Cardiac fibroblast (primary cell): Measurements from ENCODE around the gene TDRD9.
A peak's percentile ranks its signal among the peaks of the same experiment; 100 is the strongest.

Experiments used
- DNase-seq, 2 donors: peaks; one replicate each; pipeline versions ENCODE4 v3.0.0 to v3.0.0-alpha.2; 2010; ENCODE audit warnings: low read depth in 2 of 2
- H3K4me3 ChIP-seq, 2 donors: replicated peaks in 1 of 2; 1 replicate in 1 of 2; 2 replicates in 1 of 2; pipeline ENCODE4 v1.5.1; 2011; ENCODE audit warnings: low read depth in 2 of 2, low read length in 2 of 2, mild to moderate bottlenecking in 2 of 2, moderate library complexity in 1 of 2
- CTCF ChIP-seq: IDR thresholded peaks from one replicate; pipeline ENCODE4 v1.5.1; 2011; ENCODE audit warnings: low read depth, mild to moderate bottlenecking, low read length, inconsistent platforms

TDRD9 gene

GRCh38 chr14:104005489-104005888, 77.2 kb downstream of the TDRD9 start:
- H3K4me3 ChIP-seq: no peak overlapping the region
- no peak for DNase-seq
- TF ChIP-seq CTCF: no peak

GRCh38 chr14:104007121-104007520, 78.9 kb downstream of the TDRD9 start:
- DNase-seq: no peak
- no peak for TF ChIP-seq CTCF
- no peak overlapping the region for H3K4me3 ChIP-seq

GRCh38 chr14:104009297-104009696, 81.0 kb downstream of the TDRD9 start:
- DNase-seq: peak in 1 of 2 donors; percentile 9
- TF ChIP-seq CTCF: no peak

GRCh38 chr14:104011824-104012517, 83.7 kb downstream of the TDRD9 start:
- H3K4me3 ChIP-seq: no peak overlapping the region
- peak in 1 of 2 donors; percentile 7 for DNase-seq
- no peak for TF ChIP-seq CTCF

More at GRCh38 chr14:104009297-104009696, 81.0 kb downstream of the TDRD9 start:
- H3K4me3 ChIP-seq: no peak overlapping the region

GRCh38 chr14:104014764-104015163, 86.5 kb downstream of the TDRD9 start:
- no peak for DNase-seq
- H3K4me3 ChIP-seq: no peak overlapping the region
- TF ChIP-seq CTCF: no peak

GRCh38 chr14:104016873-104017650, 88.8 kb downstream of the TDRD9 start:
- TF ChIP-seq CTCF: no peak
- DNase-seq: no peak
- no peak overlapping the region for H3K4me3 ChIP-seq
